SU-DHL-6 (cell line): ENCODE measurements around the gene SRGAP3.

Experiments used
- CTCF ChIP-seq: fragments of 200-600 bp; sonication (generic); IDR thresholded peaks from one replicate; pipeline ENCODE4 v1.5.1; 2017; ENCODE audit warnings: antibody characterized with exemption, mild to moderate bottlenecking, low read length, moderate library complexity; ENCODE audit not compliant: insufficient read depth, poor library complexity, severe bottlenecking
- EZH2phosphoT487 ChIP-seq: fragments of 200-600 bp; sonication (generic), shearing (Covaris generic); conservative IDR thresholded peaks from 2 replicates; pipeline ENCODE4 v1.6.1; 2018; ENCODE audit warnings: mild to moderate bottlenecking, antibody characterized with exemption, low read length, moderate library complexity, mixed read lengths

GRCh38 chr3:9074079-9074478 is 175.4 kb downstream of the SRGAP3 start:
- no peak for TF ChIP-seq EZH2phosphoT487
- TF ChIP-seq CTCF: no peak
